ENCODE results near the gene MRPL53. TPM values are rescaled to one million over a fixed set of nuclear protein-coding genes. Genes with fewer than 3 reads are reported as not detected.
"Not testable (repeated sequence)": the region's sequence is repeated elsewhere in the genome, so short reads cannot be mapped to it uniquely, and the experiment has no call there.

Gene MRPL53
- total RNA-seq, 1 experiment from 2014 or later, result 54.0 TPM

DNA sequence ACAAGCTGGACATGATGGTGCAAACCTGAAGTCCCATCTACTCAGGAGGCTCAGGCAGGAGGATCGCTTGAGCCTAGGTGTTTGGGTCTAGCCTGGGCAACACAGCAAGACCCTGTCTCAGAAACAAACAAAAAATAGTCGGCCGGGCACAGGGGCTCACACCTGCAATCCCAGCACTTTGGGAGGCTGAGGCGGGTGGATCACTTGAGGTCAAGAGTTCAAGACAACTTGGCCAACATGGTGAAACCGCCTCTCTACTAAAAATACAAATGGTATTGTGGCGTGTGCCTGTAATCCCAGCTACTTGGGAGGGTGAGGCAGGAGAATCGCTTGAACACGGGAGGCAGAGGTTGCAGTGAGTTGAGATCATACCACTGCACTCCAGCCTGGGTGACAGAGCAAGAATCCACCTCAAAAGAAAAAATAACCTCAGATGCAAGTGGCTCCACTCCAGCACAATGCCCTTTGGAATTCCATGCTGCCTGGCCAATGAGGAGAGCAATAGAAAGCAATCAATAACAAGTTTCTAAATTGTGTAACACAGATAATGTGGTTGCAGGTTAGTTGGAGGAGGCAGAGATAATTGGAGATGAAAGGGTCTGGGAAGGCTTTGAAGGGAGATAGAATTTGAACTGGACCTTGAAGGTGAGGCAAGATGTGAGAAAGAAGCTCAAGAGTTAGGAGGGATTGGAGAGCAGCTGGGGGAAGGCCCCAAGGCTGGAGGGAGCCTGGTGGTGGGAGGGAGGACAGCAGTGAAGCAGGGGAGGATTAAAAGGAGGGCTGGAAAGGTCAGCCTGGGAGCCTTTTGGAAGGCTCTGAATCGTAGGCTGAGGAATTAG lies 16.4 kb upstream of the MRPL53 start:
- in situ Hi-C loops (cut with HindIII; ENCODE audit: low pct_unique_long_range_greater_than_20kb, low sequenced_read_pairs), result no loop called here
- no peak for DNase-seq (ENCODE audit: low read depth)

DNA sequence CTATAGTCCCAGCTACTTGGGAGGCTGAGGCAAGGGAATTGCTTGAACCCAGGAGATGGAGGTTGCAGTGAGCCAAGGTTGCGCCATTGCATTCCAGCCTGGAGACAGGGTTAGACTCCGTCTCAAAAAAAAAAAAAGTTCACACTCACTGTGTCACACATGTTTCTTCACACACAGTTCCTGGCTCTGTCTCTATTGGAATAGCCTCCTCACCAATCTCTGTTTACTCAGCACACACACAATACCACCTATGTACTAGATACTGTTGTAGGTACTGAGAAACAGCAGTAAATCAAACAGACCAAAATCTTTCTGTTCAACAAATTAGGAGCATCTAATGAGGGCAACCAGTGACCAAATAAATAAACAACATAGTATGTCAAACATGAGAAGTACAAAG lies 13.7 kb upstream of the MRPL53 start:
- in situ Hi-C loops (cut with HindIII; ENCODE audit: low pct_unique_long_range_greater_than_20kb, low sequenced_read_pairs), result no loop called here
- DNase-seq (ENCODE audit: low read depth), result no peak

DNA sequence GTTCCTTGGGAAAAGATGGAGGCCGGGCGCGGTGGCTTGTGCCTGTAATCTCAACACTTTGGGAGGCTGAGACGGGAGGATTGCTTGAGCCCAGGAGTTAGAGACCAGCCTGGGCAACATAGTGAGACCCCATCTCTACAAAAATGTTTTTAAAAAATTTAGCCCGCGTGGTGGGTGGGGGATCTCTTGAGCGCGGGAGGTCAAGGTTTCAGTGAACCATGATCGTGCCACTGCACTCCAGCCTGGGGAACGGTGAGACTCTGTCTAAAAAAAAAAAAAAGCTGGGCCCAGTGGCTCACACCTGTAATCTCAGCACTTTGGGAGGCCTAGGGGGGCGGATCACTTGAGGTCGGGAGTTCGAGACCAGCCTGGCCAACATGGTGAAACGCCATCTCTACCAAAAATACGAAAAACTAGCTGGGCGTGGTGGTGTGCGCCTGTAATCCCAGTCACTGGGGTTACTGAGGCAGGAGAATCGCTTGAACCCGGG lies 11.2 kb upstream of the MRPL53 start:
- in situ Hi-C loops (cut with HindIII; ENCODE audit: low pct_unique_long_range_greater_than_20kb, low sequenced_read_pairs); DNase-seq (ENCODE audit: low read depth): not testable (repeated sequence)

DNA sequence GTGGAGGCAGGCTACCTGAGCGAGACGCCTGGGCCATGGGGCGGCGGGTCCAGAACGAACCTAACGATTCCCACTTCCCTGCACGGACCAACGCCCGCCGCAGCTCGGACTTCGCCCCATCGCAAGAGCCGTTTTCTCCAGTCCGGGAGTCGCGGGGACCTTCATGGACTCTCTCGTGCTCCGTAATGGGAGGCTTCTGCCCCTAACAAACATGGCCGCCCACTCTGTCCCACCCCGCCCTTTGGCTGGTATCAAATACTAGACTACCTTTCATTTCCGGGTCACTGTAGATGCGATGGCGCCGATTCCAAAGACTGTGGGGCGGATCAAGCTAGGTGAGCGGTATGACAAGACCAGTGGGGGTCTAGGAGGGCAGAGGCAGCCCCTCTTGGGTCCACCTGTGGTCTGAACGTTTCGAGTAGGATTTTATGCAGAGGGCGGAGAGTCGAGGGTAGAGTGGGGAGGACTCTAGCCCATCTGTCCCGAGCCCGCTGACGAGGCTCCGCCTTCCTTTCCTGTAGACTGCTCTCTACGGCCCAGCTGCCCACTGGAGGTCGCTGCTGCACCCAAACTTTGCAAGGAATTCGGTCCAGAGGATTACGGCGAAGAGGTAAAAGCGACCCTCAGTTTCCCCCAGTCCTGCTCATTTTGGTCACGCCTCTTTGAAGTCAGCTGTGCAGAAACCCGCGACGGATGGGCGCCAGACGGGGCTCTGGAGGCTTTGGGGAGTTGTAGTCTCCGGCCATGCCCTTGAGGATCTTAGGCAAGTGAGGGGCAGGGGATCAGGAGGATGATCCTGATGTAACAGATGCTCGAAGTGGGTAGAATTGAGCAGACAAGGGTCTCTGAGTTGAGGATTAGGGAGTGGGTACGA lies 10.6 kb upstream of the MRPL53 start, which contains the start of the genes CCDC142 and TTC31:
Gene CCDC142, minus strand, starts transcription at position 198 of the 874 bp plus-strand sequence. Its CDS starts 161 bp downstream, at position 37.
Gene TTC31, plus strand, starts transcription at position 281 of the 874 bp plus-strand sequence. Its CDS starts 15 bp downstream, at position 296.
- DNase-seq (ENCODE audit: low read depth), result peak; percentile 95
- in situ Hi-C loops (cut with HindIII; ENCODE audit: low pct_unique_long_range_greater_than_20kb, low sequenced_read_pairs), result no loop called here

DNA sequence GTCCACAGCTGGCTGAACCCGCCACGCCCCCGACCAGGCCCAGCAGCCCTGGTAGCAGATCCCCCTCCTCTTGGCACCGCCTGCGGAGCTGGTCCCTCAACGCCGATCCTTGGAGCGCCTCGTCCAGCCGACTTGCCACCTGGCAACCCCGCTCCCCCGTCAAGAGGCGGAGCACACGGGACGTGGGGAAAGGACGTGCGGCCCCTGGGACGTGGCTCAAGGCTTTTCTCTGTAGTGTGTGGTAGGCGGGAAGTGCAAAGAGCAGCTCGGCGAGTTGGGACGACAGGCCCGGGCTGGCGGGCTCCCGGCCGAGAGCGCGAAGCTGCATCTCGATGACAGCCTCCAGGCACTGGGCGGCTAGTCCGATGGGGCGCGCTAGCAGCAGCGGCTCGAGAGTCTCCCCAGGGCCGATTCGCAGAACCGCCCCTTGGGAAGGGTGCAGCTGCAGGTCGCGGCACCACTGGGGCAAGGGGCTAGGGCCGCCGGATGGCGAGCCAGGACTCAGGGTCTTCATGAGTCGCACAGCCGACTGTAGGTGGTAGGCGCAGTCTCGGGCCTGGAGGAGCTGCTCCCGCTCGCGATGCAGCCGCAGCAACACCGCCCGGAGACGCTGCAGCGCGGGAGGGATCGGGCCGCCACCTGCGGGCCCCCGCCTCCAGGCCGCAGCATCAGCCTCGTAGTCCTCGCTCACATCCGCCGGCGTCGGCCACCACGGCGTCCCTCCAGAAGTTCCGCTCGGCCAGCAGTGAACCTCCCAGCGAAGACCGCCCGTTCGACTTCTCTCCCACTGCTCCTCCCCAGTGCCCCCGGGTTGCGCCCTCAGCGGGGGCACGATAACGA lies 9.7 kb upstream of the MRPL53 start:
- in situ Hi-C loops (cut with HindIII; ENCODE audit: low pct_unique_long_range_greater_than_20kb, low sequenced_read_pairs), result no loop called here
- DNase-seq (ENCODE audit: low read depth), result no peak

DNA sequence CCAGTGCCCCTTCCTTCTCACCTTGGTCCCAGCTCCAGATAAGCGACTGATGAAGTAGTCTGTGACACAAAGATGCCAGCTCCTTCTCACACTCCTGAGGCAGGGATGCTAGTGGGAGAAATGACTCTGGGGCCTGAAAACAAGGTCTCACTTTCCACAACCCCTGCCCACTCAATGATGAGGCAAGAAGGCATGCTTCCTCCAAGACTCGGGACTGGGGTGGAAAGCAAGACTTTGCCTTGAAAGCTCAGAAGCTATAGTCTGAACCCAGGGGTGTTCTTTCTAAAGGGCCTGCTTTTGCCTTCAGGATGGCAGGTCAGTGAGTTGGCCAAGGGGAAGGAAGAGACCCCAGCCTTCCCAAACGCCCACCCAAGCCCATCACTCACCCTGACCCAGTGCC lies 9.0 kb upstream of the MRPL53 start:
- in situ Hi-C loops (cut with HindIII; ENCODE audit: low pct_unique_long_range_greater_than_20kb, low sequenced_read_pairs), result no loop called here
- DNase-seq (ENCODE audit: low read depth), result no peak

DNA sequence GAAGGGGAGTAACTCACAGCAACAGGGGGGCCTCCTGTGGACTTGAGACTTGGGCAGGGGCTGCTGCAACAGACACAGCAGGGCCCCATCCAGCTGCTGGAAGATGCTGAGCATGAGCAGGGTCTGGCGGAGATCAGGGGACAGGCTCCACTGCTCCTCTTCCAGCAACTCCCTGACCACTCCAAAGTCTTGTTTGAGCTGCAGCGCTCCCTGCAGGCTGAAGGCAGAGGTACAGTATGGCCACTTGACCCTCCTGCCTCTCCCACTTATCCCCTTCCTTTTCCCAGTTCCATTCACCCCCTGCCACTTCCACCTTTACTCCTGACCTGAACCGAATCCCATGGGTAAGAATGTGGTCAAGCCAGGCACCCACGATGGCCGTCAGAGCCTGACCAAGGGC lies 2.4 kb upstream of the MRPL53 start:
- no peak for DNase-seq (ENCODE audit: low read depth)
- in situ Hi-C loops (cut with HindIII; ENCODE audit: low pct_unique_long_range_greater_than_20kb, low sequenced_read_pairs), result no loop called here

DNA sequence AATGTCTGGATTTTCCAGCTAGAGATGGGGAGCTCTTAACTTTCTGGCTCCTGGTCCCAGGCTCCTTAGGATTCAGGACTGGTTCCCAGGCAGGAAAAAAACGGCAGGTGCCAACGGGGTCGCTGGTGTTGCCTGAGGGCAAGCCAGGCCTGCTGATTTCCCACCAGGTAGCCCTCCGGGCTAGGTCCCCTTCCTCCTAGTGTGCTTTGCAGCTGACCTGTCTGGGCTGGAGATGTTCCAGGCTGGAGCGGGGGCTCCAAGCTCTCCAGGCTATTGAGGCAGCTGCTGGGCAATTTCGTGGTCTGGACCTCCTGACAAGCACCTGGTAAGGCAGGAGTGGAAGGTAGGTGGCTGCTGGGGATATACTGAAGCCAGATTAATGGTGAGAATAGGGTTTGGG lies 2.0 kb upstream of the MRPL53 start:
- in situ Hi-C loops (cut with HindIII; ENCODE audit: low pct_unique_long_range_greater_than_20kb, low sequenced_read_pairs), result no loop called here

DNA sequence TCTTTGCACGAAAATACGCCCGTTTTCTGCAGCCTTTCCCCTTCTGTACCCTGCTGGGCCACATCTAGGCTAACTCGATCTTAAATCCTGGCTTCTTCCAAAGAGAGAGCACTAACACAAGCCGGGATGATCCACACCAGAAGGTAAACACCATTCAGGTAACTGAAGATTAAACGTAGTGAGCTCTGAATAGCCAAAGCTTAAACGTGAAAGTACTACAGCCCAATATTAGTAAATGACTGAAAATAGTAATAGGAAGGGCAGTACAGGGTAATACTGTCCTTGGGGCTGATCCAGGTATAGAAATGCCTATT lies 422 bp upstream of the MRPL53 start:
- in situ Hi-C loops (cut with HindIII; ENCODE audit: low pct_unique_long_range_greater_than_20kb, low sequenced_read_pairs), result no loop called here
- no peak for DNase-seq (ENCODE audit: low read depth)

More for the DNA sequence above, 2.0 kb upstream of the MRPL53 start:
- no peak for DNase-seq (ENCODE audit: low read depth)

DNA sequence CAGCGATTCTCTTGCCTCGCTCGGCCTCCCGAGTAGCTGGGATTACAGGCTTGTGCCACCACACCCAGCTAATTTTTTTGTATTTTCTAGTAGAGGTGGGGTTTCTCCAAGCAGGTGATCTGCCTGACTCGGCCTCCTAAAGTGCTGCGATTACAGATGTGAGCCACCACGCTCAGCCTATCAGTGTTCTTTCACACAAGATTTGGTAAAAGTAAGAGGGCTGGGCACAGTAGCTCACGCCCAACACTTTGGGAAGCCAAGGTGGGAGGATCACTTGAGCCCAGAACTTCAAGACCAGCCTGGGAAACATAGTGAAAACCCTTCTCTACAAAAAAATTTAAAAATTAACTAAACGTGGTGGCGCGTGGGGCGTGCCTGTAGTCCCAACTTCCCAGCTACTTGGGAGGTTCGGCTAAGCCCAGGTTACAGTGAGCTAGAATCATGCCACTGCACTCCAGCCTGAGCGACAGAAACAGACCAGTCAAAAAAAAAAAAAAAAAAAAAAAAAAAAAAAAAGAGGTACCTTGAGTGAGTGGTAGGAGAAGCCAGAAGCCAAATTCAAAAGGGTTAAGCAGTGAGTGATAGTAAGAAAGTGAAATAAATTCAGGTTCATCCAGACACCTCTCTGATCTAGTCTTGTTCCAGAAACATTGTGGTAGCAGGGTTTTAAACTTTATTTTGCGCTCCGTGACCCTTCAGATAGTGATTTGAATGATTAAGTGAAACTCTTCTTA lies 981 bp downstream of the MRPL53 start:
- in situ Hi-C loops (cut with HindIII; ENCODE audit: low pct_unique_long_range_greater_than_20kb, low sequenced_read_pairs), result no loop called here
- DNase-seq (ENCODE audit: low read depth), result peak; percentile 47

DNA sequence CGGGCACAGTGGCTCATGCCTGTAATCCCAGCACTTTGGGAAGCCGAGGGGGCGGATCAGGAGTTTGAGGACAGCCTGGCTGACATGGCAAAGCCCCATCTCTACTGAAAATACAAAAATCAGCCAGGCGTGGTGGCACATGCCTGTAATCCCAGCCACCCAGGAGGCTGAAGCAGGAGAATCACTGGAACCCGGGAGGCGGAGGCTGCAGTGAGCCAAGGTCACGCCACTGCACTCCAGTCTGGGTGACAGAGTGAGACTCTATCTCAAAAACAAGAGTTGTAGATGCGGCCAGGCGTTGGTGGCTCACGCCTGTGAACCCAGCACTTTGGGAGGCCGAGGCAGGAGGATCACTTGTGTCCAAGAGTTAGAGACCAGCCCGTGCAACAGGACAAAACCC lies 1.7 kb downstream of the MRPL53 start:
- in situ Hi-C loops (cut with HindIII; ENCODE audit: low pct_unique_long_range_greater_than_20kb, low sequenced_read_pairs); DNase-seq (ENCODE audit: low read depth): not testable (repeated sequence)

DNA sequence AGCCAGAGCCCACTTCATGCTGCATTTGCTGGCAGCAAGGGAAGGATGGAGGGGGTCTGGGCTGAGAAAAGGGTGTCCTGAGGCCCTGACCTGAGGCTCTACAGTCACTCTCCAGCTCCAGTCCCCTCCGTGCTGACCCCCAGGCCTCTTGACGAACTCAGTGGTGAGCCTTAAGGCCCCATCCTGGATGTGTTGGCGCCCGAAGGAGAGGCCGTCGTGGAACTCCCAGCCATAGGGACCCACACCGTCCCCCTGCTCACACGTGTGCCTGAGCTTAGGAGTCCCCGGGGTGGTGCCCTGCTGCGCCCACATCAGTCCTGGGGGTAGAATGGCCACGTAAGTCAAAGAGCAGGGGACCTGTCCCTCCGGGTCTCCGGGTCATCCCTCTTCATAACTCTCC lies 8.1 kb downstream of the MRPL53 start:
- in situ Hi-C loops (cut with HindIII; ENCODE audit: low pct_unique_long_range_greater_than_20kb, low sequenced_read_pairs), result no loop called here
- DNase-seq (ENCODE audit: low read depth), result no peak

DNA sequence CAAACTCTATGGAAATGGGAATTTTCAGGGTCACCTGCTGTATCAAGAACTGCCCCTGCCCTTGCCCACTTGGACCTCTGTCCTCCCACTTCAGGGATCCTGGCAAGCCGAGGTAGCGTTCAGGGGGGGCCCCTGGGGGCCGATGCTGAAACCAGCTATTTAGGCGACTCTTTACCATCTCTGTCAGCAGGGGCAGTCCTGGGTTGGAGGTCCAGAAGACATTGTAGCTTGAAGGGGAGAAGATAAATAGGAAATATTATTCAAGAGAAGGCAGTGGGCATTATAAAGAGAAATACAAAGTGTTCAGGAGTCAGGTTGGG lies 9.7 kb downstream of the MRPL53 start:
- in situ Hi-C loops (cut with HindIII; ENCODE audit: low pct_unique_long_range_greater_than_20kb, low sequenced_read_pairs), result no loop called here
- DNase-seq (ENCODE audit: low read depth), result no peak

DNA sequence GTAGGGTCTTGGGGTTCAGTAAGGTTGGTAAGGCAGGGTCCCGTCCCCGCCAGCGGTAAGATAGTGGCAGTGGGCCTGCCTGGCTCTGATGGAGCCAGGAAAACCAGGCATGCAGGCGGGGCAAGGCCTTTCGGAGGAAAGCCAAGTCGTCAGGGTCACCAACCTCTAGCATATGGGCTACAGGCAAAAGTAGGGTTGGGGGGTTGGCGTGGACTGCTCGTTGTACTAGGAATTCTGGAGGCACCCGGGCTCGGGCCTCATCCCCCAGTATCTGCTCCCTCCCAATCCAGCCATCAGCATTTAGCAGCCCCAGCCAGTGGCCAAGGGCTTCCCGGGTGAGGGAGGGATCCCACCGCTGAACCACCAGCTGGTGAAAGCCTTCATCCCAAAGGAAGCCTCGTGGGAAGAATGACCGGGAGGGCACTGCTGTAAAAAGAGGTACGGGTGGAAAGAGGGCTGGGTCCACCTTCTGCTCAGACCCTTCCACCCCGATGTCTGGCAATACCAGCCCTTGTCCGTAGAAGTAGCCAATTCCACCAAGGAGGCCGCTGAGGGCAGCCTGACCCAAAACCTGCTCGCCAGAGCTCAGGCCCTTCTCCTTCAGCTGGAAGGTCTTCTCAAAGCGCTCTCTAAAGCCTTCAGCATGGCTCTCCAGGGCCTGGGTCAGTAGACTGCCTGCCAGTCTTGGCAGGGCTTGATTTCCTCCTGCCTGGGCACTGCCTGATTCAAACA lies 10.3 kb downstream of the MRPL53 start:
- DNase-seq (ENCODE audit: low read depth), result no peak
- in situ Hi-C loops (cut with HindIII; ENCODE audit: low pct_unique_long_range_greater_than_20kb, low sequenced_read_pairs), result no loop called here

DNA sequence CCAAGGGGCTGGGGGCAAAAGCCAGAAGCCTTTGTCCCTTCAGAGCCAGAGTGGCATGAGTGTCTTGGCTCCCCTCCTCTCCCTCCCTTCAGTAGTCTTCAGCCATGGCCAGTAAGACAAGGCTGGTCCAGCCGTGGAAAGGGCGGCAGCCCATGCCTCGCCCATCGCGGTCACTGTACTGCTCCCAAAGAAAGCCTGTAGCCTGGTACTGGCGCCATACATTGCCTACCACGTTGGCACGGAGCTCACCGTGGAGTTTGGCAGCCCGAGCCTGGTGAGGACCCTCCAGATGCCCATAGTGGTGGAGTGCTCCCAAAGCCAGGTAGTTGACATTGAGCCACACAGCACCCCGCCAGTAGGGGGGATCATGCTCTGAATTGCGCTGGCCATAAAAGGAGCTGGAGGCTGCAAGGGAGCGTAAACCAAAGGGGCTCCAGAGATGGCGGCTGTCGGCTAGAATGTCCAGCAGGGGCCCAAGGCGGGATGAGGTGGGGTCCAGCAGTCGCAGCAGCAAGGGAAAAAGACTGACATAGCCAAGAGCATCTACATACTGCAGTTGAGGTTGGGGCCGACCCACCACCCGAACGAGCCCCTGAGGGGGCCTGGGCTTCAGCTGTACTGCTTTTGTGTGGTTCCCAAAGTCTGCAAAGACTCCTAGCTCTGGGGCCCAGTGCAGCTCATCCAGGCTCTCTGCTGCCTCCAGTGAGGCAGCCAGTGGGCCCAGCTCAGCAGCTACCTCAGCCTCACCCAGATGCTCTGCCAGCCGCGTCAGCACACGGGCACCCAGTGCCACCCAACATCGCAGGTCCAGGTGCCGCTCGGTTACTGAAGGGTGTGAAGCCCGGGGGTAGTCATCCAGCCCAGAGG lies 11.1 kb downstream of the MRPL53 start:
- in situ Hi-C loops (cut with HindIII; ENCODE audit: low pct_unique_long_range_greater_than_20kb, low sequenced_read_pairs), result no loop called here
- no peak for DNase-seq (ENCODE audit: low read depth)

DNA sequence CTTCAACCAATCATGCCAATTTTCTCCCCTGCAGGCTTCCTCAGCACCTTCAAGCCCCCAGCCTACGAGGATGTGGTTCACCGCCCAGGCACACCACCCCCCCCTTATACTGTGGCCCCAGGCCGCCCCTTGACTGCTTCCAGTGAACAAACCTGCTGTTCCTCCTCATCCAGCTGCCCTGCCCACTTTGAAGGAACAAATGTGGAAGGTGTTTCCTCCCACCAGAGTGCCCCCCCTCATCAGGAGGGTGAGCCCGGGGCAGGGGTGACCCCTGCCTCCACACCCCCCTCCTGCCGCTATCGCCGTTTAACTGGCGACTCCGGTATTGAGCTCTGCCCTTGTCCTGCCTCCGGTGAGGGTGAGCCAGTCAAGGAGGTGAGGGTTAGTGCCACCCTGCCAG lies 12.3 kb downstream of the MRPL53 start:
- in situ Hi-C loops (cut with HindIII; ENCODE audit: low pct_unique_long_range_greater_than_20kb, low sequenced_read_pairs); DNase-seq (ENCODE audit: low read depth): not testable (repeated sequence)

Data from Caki2 (cell line).